NCI-H345 (cell line): Measurements from ENCODE around the gene HPSE.

Experiments
- DNase-seq: peaks from one replicate; lab custom pipeline; 2025; lab: John Stamatoyannopoulos, UW

HPSE gene

GRCh38 chr4:83334425-83335241 lies at the start of gene HPSE:
TSS of gene HPSE (minus strand) at chr4:83334848. CDS start at chr4:83334782, 66 bp downstream.
- peak; percentile 89 for DNase-seq

GRCh38 chr4:83382850-83383249 lies 48.2 kb upstream of the HPSE start:
- DNase-seq: no peak

- DNase-seq: no peak
Measured at GRCh38 chr4:83381173-83381572, 46.5 kb upstream of the HPSE start.

DNA sequence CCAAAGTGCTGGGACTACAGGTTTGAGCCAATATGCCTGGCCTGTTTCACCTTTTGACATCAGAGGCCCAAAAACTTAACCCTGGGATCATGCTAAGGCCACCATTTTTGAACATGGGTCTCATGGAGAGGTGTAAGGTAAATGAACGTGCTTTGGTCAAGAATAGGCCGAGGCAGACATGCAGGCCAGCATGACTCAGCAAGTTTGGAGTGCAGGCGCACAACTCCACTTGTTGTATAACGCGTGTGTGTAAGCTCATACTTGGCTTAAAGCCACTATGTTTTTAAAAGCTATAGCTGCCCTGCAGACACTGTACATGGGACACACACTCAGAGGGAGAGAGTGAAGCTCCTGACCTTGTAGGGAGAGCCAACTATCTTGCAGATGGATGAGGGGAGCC lies 43.8 kb upstream of the HPSE start:
- no peak for DNase-seq

- no peak for DNase-seq
Measured at GRCh38 chr4:83372931-83373330, 38.3 kb upstream of the HPSE start.

GRCh38 chr4:83371936-83372335 lies 37.3 kb upstream of the HPSE start:
- no peak for DNase-seq

GRCh38 chr4:83371235-83371634 lies 36.6 kb upstream of the HPSE start:
- no peak for DNase-seq

DNA sequence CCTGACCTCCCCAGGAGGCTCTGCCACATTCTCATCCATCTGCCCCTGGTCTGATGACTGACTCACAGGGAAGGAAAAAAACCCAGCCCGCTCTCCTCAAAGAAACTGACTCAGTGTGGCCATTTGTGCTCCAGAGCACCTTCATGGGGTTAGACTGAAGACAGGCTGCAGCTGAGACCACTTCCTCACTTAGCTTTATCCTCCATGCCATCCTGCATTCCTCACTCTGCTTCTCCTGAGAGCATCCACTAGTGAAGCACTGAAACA lies 35.9 kb upstream of the HPSE start:
- no peak for DNase-seq

- no peak for DNase-seq
Measured at GRCh38 chr4:83369831-83370639, 35.4 kb upstream of the HPSE start.

DNA sequence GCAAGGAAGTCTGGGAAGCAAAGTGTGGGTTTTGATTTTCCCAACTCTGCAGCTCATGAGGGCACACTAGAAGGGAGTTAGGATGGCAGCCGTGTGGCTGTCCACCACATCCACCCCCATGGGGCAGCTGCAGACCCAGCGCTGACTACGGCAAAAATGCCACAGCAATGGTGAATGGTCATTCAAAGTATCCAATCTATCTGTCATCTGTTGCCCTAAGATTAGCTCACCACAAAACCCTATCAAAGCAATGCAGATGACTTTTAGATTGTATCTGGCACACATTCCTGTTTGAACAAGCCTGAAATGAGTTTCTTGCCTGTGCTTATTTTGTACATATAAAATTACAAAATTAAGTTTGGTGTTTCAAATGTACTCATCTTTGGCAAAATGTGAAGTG lies 29.7 kb upstream of the HPSE start:
- no peak for DNase-seq

DNA sequence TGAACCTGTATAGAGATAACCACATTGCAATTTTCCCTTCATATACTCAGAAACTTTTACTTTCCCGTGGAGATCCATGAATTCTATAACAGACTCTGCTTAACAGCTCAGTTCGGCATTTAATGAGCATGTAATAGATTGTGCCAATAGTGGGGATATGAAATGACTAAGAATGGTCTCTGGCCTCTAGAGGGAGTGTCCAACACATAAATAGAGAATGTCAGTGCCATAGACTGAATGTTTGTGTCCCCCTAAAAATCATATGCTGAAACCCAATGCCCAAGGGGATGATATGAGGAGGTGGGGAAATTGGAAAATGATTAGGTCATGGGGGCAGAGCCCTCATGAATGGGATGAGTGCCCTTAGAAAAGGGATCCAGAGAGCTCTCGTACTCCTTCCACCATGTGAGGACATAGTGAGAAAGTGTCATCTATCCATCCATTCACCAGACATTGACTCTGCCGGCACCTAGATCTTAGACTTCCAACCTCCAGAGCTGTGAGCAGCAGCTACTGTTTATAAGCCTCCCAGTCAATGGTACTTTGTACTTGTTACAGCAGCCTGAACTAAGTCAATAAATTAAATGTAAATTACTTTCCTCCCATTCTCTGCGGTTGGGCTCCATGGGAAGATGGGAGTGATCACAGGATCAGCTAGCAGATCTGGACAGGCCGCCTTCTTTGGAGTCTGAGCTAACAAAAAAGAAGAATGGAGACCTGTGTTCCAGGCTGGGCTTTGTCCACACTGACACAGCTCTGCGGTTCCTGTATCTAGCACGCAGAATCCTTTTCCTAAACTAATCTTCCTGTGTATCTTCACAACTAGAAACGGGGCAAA lies 28.1 kb upstream of the HPSE start:
- peak; percentile 71 for DNase-seq

GRCh38 chr4:83361416-83362103 lies 26.9 kb upstream of the HPSE start:
- no peak for DNase-seq

- DNase-seq: no peak
Measured at GRCh38 chr4:83360018-83360417, 25.4 kb upstream of the HPSE start.

- no peak for DNase-seq
Measured at GRCh38 chr4:83358410-83358809, 23.8 kb upstream of the HPSE start.

- no peak for DNase-seq
Measured at GRCh38 chr4:83356899-83357661, 22.4 kb upstream of the HPSE start.

DNA sequence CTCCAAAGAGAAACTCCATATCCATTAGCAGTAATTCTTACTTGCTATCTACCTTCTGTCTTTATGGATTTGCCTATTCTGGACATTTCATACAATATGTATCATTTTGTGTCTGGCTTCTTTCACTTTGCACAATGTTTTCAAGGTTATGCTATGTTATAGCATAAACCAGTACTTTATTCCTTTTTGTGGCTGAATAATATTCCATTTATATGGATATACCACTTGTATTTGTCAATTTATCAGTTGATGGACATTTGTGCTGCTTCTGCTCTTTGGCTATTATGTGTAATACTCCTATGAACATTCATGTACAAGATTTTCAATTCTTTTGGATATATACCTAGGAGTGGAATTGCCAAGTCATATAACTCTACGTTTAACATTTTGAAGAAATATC lies 18.9 kb upstream of the HPSE start:
- no peak for DNase-seq

- no peak for DNase-seq
Measured at GRCh38 chr4:83348074-83348473, 13.4 kb upstream of the HPSE start.

- no peak for DNase-seq
Measured at GRCh38 chr4:83342476-83342875, 7.8 kb upstream of the HPSE start.

- DNase-seq: no peak
Measured at GRCh38 chr4:83340692-83341343, 6.2 kb upstream of the HPSE start.

GRCh38 chr4:83339573-83339972 lies 4.9 kb upstream of the HPSE start:
- DNase-seq: no peak

DNA sequence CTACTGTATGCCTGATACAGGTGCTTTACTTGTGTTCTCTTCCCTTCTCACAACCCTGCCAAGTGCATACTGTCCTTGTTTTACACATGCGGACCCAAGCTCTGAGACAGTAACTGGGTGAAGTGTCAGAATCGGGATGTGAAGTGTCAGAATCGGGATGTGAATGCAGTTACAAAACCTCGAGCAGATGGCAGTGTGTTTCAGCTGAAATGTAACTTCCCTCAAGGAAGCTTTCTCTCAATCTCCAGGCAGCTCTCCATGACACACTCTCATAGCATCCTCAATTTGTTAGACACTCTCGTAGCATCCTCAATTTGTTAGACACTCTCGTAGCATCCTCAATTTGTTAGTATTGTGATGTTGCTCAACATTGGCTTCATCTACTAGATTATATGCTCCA lies 1.1 kb upstream of the HPSE start:
- no peak for DNase-seq
